Tracheal epithelial cell (primary cell): Measurements from ENCODE around the gene DDX27. TPM values are rescaled to one million over a fixed set of nuclear protein-coding genes. Genes with fewer than 3 reads are reported as not detected.

ENCODE experiments used
- total RNA-seq: library from RNA; depleted of rRNA; stranded (reverse); fragments of >200 nt; gene quantifications from 2 replicates; pipeline ENCODE4 v1.2.1, GENCODE V29; 2014

Gene DDX27, protein sequence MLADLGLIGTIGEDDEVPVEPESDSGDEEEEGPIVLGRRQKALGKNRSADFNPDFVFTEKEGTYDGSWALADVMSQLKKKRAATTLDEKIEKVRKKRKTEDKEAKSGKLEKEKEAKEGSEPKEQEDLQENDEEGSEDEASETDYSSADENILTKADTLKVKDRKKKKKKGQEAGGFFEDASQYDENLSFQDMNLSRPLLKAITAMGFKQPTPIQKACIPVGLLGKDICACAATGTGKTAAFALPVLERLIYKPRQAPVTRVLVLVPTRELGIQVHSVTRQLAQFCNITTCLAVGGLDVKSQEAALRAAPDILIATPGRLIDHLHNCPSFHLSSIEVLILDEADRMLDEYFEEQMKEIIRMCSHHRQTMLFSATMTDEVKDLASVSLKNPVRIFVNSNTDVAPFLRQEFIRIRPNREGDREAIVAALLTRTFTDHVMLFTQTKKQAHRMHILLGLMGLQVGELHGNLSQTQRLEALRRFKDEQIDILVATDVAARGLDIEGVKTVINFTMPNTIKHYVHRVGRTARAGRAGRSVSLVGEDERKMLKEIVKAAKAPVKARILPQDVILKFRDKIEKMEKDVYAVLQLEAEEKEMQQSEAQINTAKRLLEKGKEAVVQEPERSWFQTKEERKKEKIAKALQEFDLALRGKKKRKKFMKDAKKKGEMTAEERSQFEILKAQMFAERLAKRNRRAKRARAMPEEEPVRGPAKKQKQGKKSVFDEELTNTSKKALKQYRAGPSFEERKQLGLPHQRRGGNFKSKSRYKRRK
- total RNA-seq = 46.3 and 51.1 TPM in 2 replicates

DNA sequence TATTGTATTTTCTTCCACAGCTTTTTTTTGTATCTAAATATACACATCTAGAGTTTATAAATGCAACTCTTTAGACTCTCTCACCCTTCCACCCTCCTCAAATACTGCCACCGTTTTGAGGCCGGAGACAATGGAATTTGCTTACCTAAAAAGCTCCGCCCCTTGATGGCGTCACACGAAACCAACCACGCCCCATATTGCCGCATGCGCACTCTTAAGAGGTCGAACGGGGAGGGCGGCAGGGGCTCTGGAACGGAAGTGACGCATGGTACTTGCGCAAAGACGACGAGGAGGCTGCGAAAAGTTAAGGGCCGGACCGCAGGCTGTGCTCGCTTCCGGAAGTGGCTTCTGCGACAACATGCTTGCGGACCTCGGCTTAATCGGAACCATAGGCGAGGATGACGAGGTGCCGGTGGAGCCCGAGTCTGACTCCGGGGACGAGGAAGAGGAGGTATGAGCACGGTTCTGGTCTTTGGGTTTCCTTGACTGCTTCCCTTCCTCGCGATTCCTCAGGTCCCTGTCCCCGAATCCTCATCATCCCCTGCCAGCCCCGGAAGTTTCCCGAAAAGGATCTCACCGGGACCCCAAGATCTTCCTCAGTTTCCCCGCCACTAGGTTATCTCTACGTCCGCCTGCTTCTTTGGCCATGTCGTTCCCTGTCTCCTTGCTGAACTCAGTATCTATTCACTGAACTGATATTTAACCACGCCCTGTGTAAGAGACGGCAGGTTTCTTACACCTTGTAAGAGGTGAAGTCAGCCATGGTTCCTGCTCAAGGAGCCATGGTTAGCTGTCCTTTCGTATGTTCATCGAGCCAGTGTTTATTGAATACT, at the start of gene DDX27:
Gene DDX27, plus strand, starts transcription at position 326 of the 833 bp plus-strand sequence. Its CDS starts 33 bp downstream, at position 359.

DNA sequence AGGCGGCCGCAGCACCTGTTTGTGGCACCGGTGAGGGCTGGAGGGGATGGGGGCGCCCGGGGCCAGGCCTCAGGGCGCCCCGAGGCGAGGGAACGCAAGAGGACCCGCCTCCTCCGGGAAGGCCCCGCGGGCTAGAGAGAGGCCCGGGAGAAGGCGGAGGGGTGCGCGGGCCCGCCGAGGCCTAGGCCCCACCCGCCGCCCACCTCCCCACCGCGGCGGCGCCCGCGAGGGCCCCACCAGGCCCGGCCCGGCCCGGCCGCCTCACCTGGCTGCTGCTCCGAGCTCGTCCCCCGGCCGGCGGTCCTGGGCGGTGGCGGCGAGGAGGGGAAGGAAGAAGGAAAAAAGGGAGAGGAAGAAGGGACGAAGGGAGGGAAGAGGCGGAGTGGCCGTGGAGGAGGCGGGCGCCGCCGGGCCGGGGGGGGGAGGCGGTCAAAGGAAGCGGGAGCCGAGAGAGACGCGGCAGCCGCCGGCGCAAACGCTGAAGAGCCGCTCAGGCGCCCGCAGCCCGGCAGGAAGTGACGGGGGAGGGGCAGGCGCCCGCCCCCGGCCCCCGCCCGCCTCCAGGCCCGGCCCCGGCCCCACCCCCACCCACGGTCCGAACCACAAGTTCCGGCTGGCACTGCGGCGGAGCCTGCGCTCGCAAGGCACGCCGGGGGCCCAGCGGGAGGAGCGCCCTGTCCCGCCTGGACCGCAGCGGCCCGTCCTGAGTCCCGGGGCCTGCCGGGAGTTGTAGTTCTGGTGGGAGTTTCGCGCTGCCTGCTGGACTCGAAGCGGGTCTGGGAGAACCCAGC, 31.2 kb upstream of the DDX27 start, which contains the start of gene STAU1:
Gene STAU1, minus strand, starts transcription at position 484 of the 791 bp plus-strand sequence. CDS start 22,133 bp downstream, outside the sequence.

DNA sequence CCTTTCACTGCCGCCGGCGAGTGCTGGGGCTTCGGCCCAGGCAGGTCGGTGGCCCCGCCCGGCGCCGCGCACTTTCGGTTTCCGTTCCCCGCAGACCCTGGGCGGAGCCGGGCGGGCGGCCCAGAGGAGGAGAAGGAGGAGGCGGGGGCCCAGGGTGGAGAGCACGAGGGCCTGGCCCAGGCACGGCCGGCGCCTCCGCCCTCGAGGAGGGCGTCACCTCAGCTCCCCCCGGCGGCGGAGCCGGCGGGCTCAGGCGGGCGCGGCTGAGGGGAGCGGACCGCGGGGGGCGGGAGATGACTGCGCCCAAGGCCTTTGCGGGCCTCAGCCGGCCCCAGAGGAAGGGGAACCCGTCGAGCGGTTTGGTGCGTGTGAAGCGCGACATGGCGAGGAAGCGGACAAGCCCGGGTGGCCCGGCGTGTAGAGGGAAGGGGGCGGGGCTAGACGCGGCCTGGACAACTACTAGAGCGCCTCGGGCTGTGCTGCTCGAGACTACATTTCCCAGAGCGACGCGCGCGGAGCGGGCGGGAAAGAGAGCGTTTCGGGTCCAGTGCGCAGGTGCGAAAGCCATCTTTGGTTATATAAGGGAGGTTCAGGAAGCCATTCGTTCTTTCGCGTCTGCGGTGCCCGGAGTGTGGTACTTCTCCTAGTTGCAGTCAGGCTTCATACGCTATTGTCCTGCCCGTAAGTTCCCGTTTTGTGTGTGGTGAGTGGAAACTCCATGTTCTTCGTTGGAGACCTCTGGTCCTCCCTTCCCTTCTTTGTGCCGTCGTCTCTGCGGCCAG, 59.0 kb downstream of the DDX27 start, which contains the start of gene ZNFX1:
Gene ZNFX1, minus strand, starts transcription at position 22 of the 782 bp plus-strand sequence. CDS start 2,218 bp downstream, outside the sequence.

Other genes with a start within 250 kb of the DDX27 start
- gene CSE1L, start 173.1 kb upstream of the DDX27 start, total RNA-seq = 95.2 and 97.0 TPM in 2 replicates
- 37.1 and 48.0 TPM in 2 replicates for gene STAU1, start 31.1 kb upstream of the DDX27 start, total RNA-seq
- gene ZNFX1, start 58.6 kb downstream of the DDX27 start, total RNA-seq = 15.8 and 28.2 TPM in 2 replicates